ENCODE measurements around the gene NOXA1.

DNA sequence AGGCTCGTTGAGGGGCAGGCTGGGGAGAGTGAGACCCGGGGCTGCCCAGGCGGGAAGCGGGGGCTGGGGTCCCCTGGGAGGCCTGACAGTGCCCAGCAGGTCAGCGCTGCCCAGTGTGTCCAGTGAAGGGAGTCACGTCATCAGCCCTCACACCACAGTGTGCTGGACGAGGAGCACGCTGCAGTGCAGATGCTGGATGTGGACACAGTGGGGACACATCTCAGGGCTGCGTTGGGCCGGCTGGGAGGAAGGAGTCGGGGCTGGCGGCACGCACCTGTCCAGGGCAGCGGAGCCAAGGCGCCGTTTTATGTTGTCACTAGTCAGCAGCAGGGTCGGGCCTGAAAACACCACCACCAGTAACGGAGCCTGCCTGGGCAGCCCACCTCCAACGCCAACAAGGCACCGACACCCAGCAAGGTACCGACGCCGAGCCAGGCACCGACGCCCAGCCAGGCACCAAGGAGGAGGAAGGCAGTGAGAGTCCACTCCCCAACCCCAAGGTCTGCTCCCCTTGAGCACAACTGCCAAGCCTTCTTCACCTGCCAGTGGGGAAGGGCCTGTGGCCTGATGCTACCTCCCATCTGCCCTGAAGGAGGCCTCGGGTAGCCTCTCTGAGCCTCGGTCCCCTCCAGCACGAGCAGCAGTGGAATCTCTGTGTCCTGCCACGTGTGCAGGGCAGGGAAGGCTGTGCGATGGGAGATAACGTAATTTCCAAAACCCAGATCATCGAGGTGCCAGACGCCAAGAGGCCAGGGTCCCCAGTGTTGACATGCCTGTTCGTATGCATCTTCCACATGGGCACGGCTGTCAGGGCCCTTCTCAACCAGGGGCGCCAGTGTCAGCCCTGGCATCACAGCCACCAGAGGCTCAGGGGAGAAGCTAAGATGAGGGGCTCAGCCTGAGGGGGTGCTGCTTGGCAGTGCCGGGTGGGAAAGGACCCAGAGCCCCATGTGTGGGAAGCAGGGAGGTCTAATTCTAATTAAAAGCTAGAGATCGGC lies 57.8 kb downstream of the NOXA1 start:
- no peak for TF ChIP-seq POLR2A (IDR thresholded peaks at IDR 0.05)
- no peak for TF ChIP-seq POLR2AphosphoS5 (IDR thresholded peaks at IDR 0.05)
